Measurements from ENCODE around the gene MCRIP2.

DNA sequence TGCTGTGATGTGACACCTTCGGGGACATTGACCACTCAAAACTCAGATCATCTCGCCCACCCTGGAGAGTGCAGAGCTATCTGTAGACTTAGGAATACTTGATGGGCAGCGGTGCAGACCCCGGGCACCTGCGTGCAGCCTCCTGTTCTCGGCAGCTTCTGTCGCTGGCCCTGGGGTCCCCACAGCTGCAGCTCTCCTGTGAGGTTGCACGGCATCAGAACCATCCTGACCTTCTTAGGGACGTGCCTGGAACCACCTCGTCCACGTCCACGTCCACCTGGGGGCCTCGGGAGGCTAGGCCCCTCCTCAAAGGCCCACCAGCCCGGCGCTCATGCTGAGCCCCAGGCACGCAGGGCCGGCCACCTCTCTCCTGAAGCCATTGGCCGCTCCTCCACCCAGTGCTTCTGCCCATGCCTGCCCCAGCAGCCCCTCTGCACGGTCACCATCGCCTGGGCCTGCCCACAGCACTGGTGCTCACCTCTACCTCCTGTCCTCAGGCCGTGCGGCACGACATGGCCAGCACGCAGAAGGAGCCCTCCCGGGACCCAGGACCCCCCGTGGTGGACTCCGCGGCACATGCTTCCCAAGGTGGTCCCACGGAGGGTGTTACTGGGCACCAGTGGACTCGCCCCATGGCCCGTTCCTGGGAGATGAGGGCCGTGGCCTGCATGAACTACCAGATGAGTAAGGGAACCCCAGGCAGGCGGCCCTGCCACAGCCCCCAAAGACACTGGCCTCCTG lies 13.1 kb upstream of the MCRIP2 start:
- TF ChIP-seq, protein P1, sequence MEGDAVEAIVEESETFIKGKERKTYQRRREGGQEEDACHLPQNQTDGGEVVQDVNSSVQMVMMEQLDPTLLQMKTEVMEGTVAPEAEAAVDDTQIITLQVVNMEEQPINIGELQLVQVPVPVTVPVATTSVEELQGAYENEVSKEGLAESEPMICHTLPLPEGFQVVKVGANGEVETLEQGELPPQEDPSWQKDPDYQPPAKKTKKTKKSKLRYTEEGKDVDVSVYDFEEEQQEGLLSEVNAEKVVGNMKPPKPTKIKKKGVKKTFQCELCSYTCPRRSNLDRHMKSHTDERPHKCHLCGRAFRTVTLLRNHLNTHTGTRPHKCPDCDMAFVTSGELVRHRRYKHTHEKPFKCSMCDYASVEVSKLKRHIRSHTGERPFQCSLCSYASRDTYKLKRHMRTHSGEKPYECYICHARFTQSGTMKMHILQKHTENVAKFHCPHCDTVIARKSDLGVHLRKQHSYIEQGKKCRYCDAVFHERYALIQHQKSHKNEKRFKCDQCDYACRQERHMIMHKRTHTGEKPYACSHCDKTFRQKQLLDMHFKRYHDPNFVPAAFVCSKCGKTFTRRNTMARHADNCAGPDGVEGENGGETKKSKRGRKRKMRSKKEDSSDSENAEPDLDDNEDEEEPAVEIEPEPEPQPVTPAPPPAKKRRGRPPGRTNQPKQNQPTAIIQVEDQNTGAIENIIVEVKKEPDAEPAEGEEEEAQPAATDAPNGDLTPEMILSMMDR (IDR thresholded peaks at IDR 0.05) = no peak
- TF ChIP-seq POLR2A (IDR thresholded peaks at IDR 0.05) = no peak

Measured in body of pancreas (tissue), 4 donors.